Measurements from ENCODE around the gene CCNY. TPM values are rescaled to one million over a fixed set of nuclear protein-coding genes. Genes with fewer than 3 reads are reported as not detected.
A peak's percentile ranks its signal among the peaks of the same experiment; 100 is the strongest.

The CCNY gene
- total RNA-seq, 1 donor from 2014 or later = 81.1 TPM

DNA sequence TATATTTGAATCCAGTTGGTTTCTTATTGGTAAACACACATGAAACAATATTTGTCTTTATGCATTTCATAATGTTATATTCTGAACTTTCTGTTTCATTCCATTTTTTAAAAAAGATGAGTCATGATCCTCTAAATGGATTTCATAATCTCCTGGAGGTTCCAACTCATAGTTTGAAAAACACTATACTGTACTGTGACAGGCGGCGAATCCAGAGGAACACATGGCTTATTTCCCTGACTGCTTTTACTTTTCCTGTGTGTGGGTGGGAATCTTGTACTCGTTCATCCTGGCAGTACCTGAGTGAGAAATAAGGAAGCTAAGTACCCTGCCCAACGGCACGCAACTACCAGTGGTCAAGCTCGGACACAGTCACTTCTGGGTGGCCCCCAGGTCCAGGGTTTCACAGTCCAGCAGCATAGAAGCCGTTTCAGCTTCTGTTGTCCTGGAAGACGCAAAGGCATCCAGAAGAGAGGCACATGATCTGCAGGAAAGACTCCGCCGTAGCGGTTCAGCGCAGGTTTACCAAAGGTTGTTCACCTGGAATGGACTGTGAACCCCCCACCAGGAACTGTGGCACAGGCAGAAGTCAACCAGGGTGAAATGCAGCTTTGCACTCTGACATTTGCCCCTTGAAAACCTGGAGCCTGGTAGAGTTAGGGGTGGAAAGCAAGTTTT, 117.7 kb downstream of the CCNY start:
- intact Hi-C loops (cut with micrococcal nuclease) = no loop called here
- DNase-seq = no peak
- peak overlapping the region; percentile 39 for H3K4me3 ChIP-seq

DNA sequence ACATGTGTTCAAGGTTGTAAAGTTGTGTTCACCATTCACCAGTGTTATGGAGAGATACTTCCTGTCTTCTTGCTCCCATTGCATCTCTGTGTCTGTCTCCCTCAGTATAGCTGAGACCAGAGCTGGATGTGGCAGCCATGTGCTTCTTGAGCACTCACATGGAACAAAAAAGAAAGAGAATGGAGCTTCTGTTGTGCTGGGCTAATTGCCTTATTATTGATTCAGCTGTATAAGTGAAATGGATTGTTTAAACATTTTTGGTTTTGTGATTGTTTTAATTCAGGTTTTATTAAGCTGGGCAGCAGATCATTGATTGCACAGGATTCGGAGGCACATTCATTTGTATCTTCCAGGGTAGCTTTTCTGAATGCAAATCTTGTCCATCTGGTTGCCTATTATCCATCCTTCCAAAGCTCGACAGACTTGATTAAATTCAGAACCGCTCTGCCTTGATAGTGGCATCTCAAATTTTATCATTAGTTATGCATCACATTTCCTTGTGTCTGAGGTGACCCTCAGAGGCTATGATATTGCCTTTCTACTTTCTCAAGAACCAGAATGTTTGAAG, 119.9 kb downstream of the CCNY start:
- intact Hi-C loops (cut with micrococcal nuclease) = no loop called here

More for the DNA sequence above, 117.7 kb downstream of the CCNY start:
- Histone ChIP-seq H3K27me3 (ENCODE audit: low read depth) (no peaks in the 10 kb centered on the region), H3K36me3 (no peaks in the 10 kb centered on the region), H3K27ac (replicated peaks) (peak overlapping the region; percentile 85), H3K9me3 (replicated peaks) (no peaks in the 10 kb centered on the region), H3K4me1 (peaks cover 100% of the 10 kb centered on the region)
- TF ChIP-seq, protein P1, sequence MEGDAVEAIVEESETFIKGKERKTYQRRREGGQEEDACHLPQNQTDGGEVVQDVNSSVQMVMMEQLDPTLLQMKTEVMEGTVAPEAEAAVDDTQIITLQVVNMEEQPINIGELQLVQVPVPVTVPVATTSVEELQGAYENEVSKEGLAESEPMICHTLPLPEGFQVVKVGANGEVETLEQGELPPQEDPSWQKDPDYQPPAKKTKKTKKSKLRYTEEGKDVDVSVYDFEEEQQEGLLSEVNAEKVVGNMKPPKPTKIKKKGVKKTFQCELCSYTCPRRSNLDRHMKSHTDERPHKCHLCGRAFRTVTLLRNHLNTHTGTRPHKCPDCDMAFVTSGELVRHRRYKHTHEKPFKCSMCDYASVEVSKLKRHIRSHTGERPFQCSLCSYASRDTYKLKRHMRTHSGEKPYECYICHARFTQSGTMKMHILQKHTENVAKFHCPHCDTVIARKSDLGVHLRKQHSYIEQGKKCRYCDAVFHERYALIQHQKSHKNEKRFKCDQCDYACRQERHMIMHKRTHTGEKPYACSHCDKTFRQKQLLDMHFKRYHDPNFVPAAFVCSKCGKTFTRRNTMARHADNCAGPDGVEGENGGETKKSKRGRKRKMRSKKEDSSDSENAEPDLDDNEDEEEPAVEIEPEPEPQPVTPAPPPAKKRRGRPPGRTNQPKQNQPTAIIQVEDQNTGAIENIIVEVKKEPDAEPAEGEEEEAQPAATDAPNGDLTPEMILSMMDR (IDR thresholded peaks at IDR 0.05; ENCODE audit: borderline replicate concordance) = no peak

DNA sequence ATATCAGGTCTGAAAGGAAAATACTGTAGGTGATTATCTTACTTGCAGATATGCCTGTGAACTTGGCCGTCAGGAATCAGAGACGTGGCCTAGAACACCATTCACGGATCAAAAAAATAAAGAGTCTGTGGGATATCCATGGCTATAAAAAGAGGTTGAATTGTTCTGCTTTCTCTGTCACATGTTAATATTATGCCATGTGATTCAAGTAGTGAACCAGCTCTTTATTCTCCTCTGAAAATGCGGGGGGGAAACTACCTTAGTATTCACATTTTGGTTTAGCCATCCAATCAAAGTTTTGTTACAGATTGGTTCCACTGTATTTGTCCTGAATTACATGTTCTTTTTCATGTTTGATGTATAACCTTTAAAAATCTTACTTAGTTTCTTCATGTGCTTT, 120.5 kb downstream of the CCNY start:
- no peak for DNase-seq
- H3K4me3 ChIP-seq = no peak overlapping the region
- peaks cover 100% of the 10 kb centered on the region for H3K4me1 ChIP-seq
- TF ChIP-seq, protein P1 (IDR thresholded peaks at IDR 0.05; ENCODE audit: borderline replicate concordance) = no peak
- no peaks in the 10 kb centered on the region for H3K9me3 ChIP-seq (replicated peaks)
- no peak overlapping the region for H3K27ac ChIP-seq (replicated peaks)
- no peaks in the 10 kb centered on the region for H3K27me3 ChIP-seq (ENCODE audit: low read depth)
- intact Hi-C loops (cut with micrococcal nuclease) = no loop called here
- no peaks in the 10 kb centered on the region for H3K36me3 ChIP-seq

More for the DNA sequence above, 119.9 kb downstream of the CCNY start:
- DNase-seq = no peak
- no peaks in the 10 kb centered on the region for H3K27me3 ChIP-seq (ENCODE audit: low read depth)
- H3K9me3 ChIP-seq (replicated peaks) = no peaks in the 10 kb centered on the region
- no peaks in the 10 kb centered on the region for H3K36me3 ChIP-seq
- TF ChIP-seq, protein P1 (IDR thresholded peaks at IDR 0.05; ENCODE audit: borderline replicate concordance) = no peak
- H3K4me1 ChIP-seq = peaks cover 100% of the 10 kb centered on the region
- H3K27ac ChIP-seq (replicated peaks) = peak overlapping the region; percentile 85
- no peak overlapping the region for H3K4me3 ChIP-seq

DNA sequence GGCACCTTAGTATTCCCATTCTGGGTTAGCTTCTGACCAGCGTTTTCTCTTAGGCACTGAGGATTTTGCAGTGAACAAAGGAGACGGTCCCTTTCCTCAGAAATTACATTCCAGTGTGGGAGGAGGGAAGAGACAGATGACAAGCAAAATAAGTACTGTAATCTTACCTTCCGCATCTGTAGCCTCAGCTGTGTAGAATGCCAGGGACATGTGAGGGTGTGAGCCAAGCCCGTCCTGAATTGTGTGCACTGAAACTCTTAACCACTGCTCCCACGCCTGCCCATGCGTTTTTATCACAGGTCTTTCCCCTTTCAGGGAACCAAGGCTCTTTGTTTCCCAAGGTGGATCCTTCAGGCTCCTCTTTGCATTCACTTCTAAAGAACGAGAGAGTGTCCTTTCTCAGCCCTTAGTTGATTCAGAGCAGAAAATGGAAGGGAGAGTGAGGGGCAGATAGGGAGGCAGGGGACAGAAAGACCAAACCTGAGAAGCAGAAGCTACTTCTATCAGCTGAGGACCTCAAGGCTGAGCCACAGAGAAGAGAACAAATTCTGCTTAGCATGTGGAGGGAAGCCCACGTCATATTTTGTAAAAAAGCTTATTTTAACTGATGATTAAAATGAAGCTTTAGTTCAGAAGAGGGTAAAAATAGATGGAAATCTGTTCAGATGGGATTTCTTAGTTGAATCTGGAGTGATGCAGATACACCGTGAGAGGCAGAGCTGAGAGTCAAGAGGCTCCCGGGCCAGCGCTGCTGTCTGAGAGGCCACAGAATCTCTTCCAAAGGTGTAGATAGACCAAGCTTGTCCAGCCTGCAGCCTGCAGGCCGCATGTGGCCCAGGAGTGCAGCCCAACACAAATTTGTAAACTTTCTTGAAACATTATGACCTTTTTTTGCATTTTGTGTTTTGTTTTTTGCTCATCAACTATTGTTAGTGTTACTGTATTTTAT, 122.5 kb downstream of the CCNY start:
- no peaks in the 10 kb centered on the region for H3K27me3 ChIP-seq (ENCODE audit: low read depth)
- H3K27ac ChIP-seq (replicated peaks) = peak overlapping the region; percentile 21
- H3K4me3 ChIP-seq = no peak overlapping the region
- H3K36me3 ChIP-seq = no peaks in the 10 kb centered on the region
- DNase-seq = no peak
- TF ChIP-seq, protein P1 (IDR thresholded peaks at IDR 0.05; ENCODE audit: borderline replicate concordance) = no peak
- H3K9me3 ChIP-seq (replicated peaks) = no peaks in the 10 kb centered on the region
- H3K4me1 ChIP-seq = peaks cover 100% of the 10 kb centered on the region
- intact Hi-C loops (cut with micrococcal nuclease) = no loop called here

DNA sequence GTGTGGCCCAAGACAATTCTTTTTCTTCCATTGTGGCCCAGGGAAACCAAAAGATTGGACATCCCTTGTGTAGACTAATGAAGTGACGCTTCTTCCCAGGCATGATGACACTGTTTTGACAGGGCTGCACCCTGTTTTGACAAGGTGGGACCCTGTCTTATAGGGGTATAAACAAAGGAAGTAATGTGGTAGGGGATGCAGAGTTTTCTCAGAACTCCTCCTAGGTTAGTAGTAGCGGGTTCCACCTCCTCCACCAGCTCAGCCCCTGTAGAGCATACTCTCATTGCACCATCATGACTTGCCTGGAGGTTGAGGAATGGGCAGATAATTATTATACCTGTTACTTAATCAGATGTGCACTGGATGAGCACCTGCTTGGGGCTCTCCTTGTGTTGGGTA, 123.1 kb downstream of the CCNY start:
- TF ChIP-seq, protein P1 (IDR thresholded peaks at IDR 0.05; ENCODE audit: borderline replicate concordance) = no peak
- intact Hi-C loops (cut with micrococcal nuclease) = no loop called here
- DNase-seq = no peak
- H3K27me3 ChIP-seq (ENCODE audit: low read depth) = no peaks in the 10 kb centered on the region
- no peaks in the 10 kb centered on the region for H3K9me3 ChIP-seq (replicated peaks)
- H3K27ac ChIP-seq (replicated peaks) = no peak overlapping the region
- peaks cover 100% of the 10 kb centered on the region for H3K4me1 ChIP-seq
- no peaks in the 10 kb centered on the region for H3K36me3 ChIP-seq
- no peak overlapping the region for H3K4me3 ChIP-seq

Data from left ventricle myocardium inferior (tissue), 1 donor.